ENCODE results near the gene LAMA3.

LAMA3 gene

DNA sequence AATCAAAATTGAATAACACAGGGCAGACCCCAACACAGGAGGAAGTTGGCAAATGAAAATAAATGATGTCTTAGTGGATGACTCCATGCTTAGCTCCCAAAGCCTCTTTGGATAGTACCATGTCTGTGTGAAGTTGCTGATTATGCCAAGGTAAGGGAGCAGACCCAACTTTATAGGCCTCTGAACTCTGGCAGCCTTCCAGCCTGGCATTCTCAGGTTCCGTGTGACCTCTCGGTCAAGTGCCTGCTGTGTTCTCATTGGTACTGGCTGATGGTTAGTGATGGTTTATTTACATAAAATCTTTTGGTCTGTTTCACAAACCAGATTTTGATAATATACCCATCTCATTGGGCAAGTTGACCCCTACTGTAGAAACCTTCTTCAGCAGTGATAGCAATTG, 213.1 kb downstream of the LAMA3 start:
- DNase-seq (ENCODE audit: low read depth in 2 of 2), result no peak

GRCh38 chr18:23903971-23904370, 214.7 kb downstream of the LAMA3 start:
- no peak for DNase-seq (ENCODE audit: low read depth in 2 of 2)

GRCh38 chr18:23906658-23907057, 217.4 kb downstream of the LAMA3 start:
- no peak for DNase-seq (ENCODE audit: low read depth in 2 of 2)

GRCh38 chr18:23908827-23909226, 219.6 kb downstream of the LAMA3 start:
- no peak for DNase-seq (ENCODE audit: low read depth in 2 of 2)

- no peak for DNase-seq (ENCODE audit: low read depth in 2 of 2)
Observed at GRCh38 chr18:23910032-23910431, 220.8 kb downstream of the LAMA3 start.

- DNase-seq (ENCODE audit: low read depth in 2 of 2), result no peak
Observed at GRCh38 chr18:23912356-23912755, 223.1 kb downstream of the LAMA3 start.

- no peak for DNase-seq (ENCODE audit: low read depth in 2 of 2)
Observed at GRCh38 chr18:23916338-23916737, 227.1 kb downstream of the LAMA3 start.

DNA sequence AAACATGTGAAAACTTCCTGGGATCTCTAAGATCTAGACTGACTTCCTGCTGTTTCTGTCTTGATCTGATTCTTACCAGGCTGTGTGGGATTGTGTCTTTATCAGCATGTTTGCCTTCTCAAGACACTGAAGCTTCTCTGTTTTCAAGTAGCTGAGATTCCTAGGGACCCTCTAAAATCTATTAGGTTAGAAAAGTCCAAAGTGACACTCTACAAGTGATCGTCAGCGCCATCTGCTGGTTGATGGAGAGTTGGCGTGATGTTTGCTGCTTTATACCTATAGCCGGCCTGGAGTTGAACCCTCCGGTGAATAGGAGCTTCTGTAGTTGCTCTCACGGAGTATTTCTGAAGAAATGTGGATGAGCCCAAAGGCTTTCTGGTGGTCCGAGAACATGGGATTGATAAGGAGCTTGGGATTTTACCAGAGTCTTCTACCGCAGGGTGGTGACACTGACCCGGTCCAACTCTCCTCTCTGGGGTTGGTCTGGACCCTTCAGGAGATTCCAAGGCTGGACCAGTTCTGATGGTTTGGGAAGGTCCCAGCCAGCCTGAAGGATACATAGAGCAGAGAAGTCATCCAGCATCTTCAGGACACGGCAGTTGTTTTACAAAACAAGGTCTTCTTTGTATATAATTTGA, 229.3 kb downstream of the LAMA3 start:
- peak; percentile 50 to 73 for DNase-seq (ENCODE audit: low read depth in 2 of 2)

DNA sequence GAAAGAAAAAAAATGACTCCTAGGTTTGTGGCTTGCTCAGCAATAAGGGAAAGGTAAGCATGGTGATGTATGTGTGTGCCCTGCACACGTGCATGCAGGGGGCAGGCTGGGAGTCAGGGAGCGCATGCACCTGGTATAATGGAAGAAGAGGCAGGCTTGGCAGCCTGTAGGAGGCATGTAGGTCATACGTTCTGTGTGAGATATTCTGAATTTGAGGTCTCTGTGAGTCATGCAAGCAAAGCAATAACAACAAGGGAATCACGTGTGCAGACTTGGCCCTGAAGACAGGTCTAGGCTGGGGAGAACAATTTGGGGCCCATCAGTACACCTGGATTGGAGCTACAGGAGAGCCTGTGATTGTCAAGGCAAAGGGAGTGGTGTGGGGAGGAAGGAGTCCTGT, 230.8 kb downstream of the LAMA3 start:
- DNase-seq (ENCODE audit: low read depth in 2 of 2), result no peak

DNA sequence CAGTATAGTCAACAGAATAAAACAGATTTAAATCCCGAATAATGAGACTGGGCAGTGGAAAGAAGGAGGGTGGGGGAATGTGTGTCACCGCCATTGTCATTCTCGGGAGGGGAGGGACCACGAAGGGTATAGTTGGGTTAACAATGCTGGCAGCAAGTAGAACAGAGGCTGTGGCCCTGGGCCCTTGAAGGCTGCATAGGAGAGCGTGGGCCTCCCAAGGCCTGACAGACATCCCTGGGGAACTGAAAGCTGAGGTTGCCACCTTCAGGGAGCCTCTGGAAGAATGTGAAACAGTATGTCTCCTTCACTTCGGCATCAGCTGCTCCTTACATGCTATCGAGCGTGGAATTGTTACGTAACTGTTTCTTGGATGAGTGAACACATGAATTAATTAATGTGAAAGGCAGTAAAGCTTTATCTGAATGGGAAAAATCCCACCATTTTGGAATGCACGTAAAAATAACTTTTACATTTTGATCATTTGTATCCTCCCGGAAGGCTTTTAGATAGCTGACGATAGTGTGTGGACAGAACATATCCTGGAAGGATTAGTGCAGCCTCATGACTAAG, 232.5 kb downstream of the LAMA3 start:
- no peak for DNase-seq (ENCODE audit: low read depth in 2 of 2)

DNA sequence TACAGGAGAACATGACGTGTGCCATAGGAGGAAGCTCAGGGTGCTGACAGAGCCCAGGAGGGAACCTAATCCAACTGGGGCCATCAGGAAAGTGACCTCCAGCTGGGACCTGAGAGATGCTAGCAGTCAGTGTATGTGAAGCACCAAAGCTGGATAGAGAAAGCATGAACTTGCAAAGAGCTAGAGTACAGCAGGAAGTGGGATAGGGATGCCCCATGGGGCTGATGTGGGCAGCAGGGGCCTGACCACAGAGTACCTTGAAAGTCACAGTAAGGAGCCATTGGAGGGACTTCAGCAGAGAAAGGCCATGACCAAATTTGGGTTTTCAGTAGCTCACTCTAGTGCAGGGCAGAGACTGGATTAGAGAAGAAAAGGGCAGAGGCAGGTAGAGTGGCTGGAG, 233.7 kb downstream of the LAMA3 start:
- no peak for DNase-seq (ENCODE audit: low read depth in 2 of 2)

DNA sequence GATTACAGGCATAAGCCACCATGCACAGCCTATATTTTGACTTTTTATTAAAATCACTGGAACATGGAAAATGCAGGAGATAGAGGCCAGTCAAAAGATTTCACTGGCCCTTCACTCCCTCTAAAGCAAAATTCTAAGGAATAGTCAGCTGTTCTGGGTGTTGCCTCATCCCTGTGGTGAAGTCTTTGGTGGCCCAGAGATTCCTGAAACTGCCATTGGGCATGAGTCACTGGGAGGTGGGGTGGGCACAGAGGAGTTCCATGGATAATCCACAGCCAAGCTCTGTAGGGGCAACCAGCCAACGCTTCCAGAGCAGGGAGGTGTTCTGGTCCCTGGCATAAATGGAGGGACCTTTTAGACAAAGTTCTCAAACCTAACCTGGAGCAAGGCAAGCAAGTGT, 235.6 kb downstream of the LAMA3 start:
- no peak for DNase-seq (ENCODE audit: low read depth in 2 of 2)

DNA sequence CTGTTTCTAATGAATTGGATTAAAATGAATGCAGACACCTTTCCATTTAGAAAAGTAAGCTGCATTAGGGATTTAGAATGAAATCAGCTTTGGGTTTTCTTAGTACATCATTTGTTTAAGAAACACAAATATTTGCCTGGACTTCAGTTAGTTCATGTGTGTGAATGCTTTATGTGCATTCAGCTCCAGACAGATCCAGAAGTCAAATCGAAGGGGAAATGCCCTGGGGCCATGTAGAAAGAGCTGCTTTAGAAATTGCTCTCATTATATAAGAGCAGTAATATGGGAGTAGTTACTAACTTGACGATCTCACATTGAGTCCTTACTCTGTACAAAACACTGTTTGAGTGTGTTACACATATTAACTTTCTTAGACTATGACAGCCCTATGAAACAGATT, 237.3 kb downstream of the LAMA3 start:
- no peak for DNase-seq (ENCODE audit: low read depth in 2 of 2)

- DNase-seq (ENCODE audit: low read depth in 2 of 2), result no peak
Observed at GRCh38 chr18:23927821-23928746, 238.8 kb downstream of the LAMA3 start.

DNA sequence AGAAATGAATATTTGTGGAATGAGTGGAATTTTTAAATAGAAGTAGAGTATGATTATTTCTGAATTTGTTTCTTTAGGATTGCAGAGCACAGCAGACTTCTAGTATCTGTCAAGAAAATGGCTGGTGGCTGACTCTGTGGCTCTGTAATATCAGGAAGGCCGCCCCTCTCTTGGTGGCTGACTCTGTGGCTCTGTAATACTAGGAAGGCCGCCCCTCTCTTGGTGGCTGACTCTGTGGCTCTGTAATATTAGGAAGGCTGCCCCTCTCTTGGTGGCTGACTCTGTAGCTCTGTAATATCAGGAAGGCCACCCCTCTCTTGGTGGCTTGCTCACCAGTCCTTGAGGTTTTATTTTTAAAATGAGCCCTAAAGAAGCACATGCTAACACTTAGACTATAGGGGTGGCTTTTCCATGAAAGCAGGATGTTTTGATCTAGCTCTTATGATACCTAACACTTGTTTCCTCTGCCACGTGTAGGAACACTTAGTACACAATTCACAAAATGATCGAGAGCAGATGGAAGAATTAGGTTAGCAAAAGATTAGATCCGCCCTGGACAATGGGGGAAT, 240.2 kb downstream of the LAMA3 start:
- DNase-seq (ENCODE audit: low read depth in 2 of 2), result no peak

GRCh38 chr18:23930002-23930401, 240.7 kb downstream of the LAMA3 start:
- DNase-seq (ENCODE audit: low read depth in 2 of 2), result no peak

GRCh38 chr18:23932385-23933067, 243.3 kb downstream of the LAMA3 start:
- DNase-seq (ENCODE audit: low read depth in 2 of 2), result no peak

- no peak for DNase-seq (ENCODE audit: low read depth in 2 of 2)
Observed at GRCh38 chr18:23933407-23933806, 244.2 kb downstream of the LAMA3 start.

DNA sequence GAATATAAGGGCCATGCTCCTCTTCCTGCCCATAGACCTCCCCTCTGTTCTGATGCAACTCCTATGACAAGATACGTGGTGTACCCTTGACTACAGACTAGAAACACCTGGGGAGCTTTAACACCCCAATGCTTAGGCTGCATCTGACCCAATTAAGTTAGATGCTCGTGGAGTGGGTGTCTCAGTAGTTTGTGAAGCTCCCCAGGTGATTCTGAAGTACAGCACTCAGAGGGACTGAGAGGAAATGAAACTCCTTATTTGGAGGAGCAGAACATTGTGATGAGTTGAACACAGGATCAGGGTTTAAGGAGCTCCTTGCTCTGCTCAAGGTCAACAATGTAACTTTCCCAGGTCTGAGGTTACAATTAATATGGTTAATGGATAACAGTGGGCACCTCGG, 245.0 kb downstream of the LAMA3 start:
- DNase-seq (ENCODE audit: low read depth in 2 of 2), result no peak

DNA sequence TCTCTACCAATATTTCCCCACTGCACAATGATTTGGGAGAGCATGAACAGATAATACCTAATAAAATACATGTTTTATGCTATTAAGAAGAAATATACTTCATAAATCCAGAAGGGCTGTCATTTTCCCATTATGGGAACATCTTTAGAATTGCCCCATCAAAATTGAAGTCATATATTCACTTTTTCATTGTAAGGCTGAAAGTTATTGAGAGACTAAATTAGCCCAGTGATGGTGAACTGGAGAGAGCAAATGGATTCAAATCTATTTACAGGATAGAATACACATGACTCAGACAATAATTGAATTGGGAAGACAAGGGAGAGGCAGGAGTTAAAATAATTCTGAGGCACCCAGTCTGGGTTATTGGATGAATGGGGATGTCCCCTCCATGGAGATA, 245.6 kb downstream of the LAMA3 start:
- DNase-seq (ENCODE audit: low read depth in 2 of 2), result no peak

DNA sequence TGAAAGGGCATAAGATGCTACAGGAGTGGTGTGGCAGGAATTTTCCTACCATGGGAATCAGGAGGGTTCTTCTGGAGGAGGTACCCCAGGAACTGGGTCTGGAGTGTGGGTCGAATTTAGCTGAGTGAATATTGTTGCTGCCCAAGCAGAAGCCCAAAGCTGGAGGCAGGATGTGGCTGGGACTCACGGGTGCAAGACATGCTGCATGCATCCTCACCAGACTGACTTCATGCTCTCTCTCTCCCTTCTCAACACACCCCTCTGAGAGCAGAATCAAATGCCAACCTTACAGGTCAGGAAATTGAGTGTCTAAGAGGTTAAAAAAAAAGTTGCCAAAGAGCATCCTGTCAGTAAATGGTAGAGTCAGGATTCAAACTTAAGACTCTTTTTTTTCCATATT, 246.6 kb downstream of the LAMA3 start:
- no peak for DNase-seq (ENCODE audit: low read depth in 2 of 2)

DNA sequence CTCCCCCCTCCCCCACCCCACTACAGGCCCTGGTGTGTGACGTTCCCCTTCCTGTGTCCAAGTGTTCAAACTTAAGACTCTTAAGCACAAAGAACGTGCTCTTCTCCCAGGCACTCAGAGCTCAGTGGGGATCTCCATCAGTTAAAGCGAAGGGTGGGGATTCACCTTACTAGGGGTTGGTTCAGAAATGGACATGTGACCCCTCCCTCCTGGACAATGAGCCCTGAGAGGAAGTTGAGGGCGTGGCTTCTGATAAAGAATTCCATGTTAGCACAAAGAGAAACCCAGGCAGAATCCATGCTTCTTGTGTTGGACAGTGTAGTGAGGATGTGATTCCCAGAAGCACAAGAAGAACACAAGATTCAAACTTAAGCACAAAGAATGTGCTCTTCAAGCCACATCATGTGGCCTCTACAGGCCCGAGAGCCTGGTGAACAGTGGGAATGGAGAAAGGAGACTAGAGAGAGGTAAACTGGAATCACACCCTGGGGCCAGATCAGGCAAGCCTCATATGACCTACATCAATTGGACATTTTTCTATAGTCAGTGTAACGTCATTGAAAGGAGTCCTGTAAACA, 247.2 kb downstream of the LAMA3 start:
- no peak for DNase-seq (ENCODE audit: low read depth in 2 of 2)

Data from stimulated activated CD4-positive, alpha-beta T cell treated with anti-CD3 and anti-CD28 coated beads, Interleukin-1b, Interleukin-23, amount 100 ng/mL, for 1 hour (primary cell).